ENCODE data around the gene KRT80. TPM values are rescaled to one million over a fixed set of nuclear protein-coding genes. Genes with fewer than 3 reads are reported as not detected.

Gene KRT80
- total and polyA plus RNA-seq, 2 donors (not counting 3 experiments of a cell fraction or from before 2014, with no cell fraction given) = 13.6 to 23.7 TPM

GRCh38 chr12:52218001-52218400 lies 26.2 kb upstream of the KRT80 start:
- Histone ChIP-seq H3K27ac (ENCODE audit: insufficient read depth, low read depth, low read length) (no peak overlapping the region), H4K20me1 (replicated peaks; ENCODE audit: control insufficient read depth, extremely low read depth, insufficient read depth, low read length) (no peaks in the 10 kb centered on the region), H3K4me1 (ENCODE audit: control insufficient read depth, extremely low read depth, insufficient read depth, low read length) (peaks cover 36% of the 10 kb centered on the region), H3K9me3 (replicated peaks; ENCODE audit: control insufficient read depth, insufficient read depth, low read length) (no peaks in the 10 kb centered on the region), H3K4me3 (replicated peaks in 1 of 3; ENCODE audit: insufficient read depth in 1 of 3, low read depth in 1 of 3, low read length in 3 of 3) (no peak overlapping the region), H3K9ac (replicated peaks; ENCODE audit: extremely low read depth, insufficient read depth, low read length) (no peak overlapping the region), H2AFZ (ENCODE audit: low read depth, low read length) (no peak overlapping the region), H3K27me3 (ENCODE audit: control insufficient read depth in 2 of 2, insufficient read depth in 2 of 2, low read length in 2 of 2) (no peaks in the 10 kb centered on the region), H3K79me2 (ENCODE audit: control insufficient read depth, insufficient read depth, low read length) (no peaks in the 10 kb centered on the region), H3K36me3 (ENCODE audit: control insufficient read depth in 2 of 2, extremely low read depth in 1 of 2, insufficient read depth in 2 of 2, low read length in 2 of 2) (no peaks in the 10 kb centered on the region), H3K4me2 (ENCODE audit: insufficient read depth, low read length) (no peak overlapping the region), H3K9me1 (replicated peaks; ENCODE audit: control insufficient read depth, extremely low read depth, insufficient read depth, low read length) (no peaks in the 10 kb centered on the region)
- CTCF ChIA-PET = interaction anchor here (8.1 kb wide), 1 partner anchor 28 kb away, joined by 138 read pairs; the partner anchor contains the start of gene KRT80
- DNase-seq (ENCODE audit: low read depth, low spot score) (no peak), FAIRE-seq (no peak)
- BruUV-seq (replicated peaks) = no TSS peak
- POLR2A ChIA-PET = no interaction called here
- intact Hi-C loops (cut with micrococcal nuclease) = loop anchor here (10.0 kb wide), 1 partner anchor 657 kb away; no protein-coding TSS in a partner anchor
- dilution Hi-C loops (cut with MboI; ENCODE audit: extremely low pct_ligation_motif_present, low sequenced_read_pairs) = no loop called here
- TF ChIP-seq MAX (IDR thresholded peaks at IDR 0.05; ENCODE audit: insufficient read depth, insufficient read length) (no peak), EZH2 (IDR thresholded peaks at IDR 0.05; ENCODE audit: borderline replicate concordance, low read depth, low read length, severe bottlenecking) (no peak), JUN (IDR thresholded peaks at IDR 0.05; ENCODE audit: borderline replicate concordance, insufficient read depth, insufficient read length, low read depth) (no peak), GATA2 (IDR thresholded peaks at IDR 0.05; ENCODE audit: insufficient read depth, insufficient read length, low read depth, low read length) (no peak), FOS (IDR thresholded peaks at IDR 0.05; ENCODE audit: borderline replicate concordance, insufficient read depth, low read length) (no peak), POLR2AphosphoS5 (IDR thresholded peaks at IDR 0.05; ENCODE audit: insufficient read depth, low read depth, low read length) (no peak), CTCF (IDR thresholded peaks at IDR 0.05; ENCODE audit: extremely low read depth in 1 of 2, insufficient read depth in 1 of 2, low read depth in 1 of 2, low read length in 2 of 2) (no peak), POLR2A (IDR thresholded peaks at IDR 0.05; ENCODE audit: low read depth, low read length) (no peak), MYC (IDR thresholded peaks at IDR 0.05; ENCODE audit: low read depth, low read length) (no peak)

All from endothelial cell of umbilical vein (primary cell).